Endothelial cell of umbilical vein (primary cell): ENCODE results near the gene TTLL5. TPM values are rescaled to one million over a fixed set of nuclear protein-coding genes. Genes with fewer than 3 reads are reported as not detected.

Experiments
- BruUV-seq: library from RNA; stranded (reverse); fragments of 400-500 nt; replicated peaks from 2 replicates; lab custom pipeline; 2021; lab: Mats Ljungman, UMichigan
- CTCF ChIA-PET: fragments of 300-600, 350-600 bp; sonication (Branson Sonifier 250); formaldehyde crosslinking; loops from one replicate; lab custom pipeline; 2021; ENCODE audit warnings: antibody characterized with exemption, inconsistent platforms; lab: Charles Lee
- POLR2A ChIA-PET: fragments of 300-600, 350-600 bp; sonication (Branson Sonifier 250); formaldehyde crosslinking; loops from one replicate; lab custom pipeline; 2021; ENCODE audit warnings: antibody characterized with exemption, inconsistent platforms; lab: Charles Lee
- DNase-seq: peaks from one replicate; pipeline ENCODE4 v3.0.0-alpha.2; 2011; ENCODE audit warnings: low read depth, low spot score
- FAIRE-seq: peaks from 2 replicates; lab custom pipeline; 2011; peaks lifted over from hg19 to GRCh38; lab: Jason Lieb, UNC
- H2AFZ ChIP-seq: 2 replicates; pipeline ENCODE4 v1.6.0; 2012; ENCODE audit warnings: low read depth, low read length, control low read depth, inconsistent platforms
- H3K27ac ChIP-seq: 2 replicates; pipeline ENCODE4 v1.5.1; 2011; ENCODE audit warnings: low read depth, mild to moderate bottlenecking, control low read depth, low read length, moderate library complexity; ENCODE audit not compliant: insufficient read depth
- H3K27me3 ChIP-seq, 2 experiments: 2 replicates each; pipeline versions ENCODE4 v1.6.0 to v1.6.1; 2011; ENCODE audit warnings: low read length in 2 of 2, mixed read lengths in 1 of 2; ENCODE audit not compliant: control insufficient read depth in 2 of 2, insufficient read depth in 2 of 2
- H3K36me3 ChIP-seq, 2 experiments: 2 replicates in 1 of 2; 3 replicates in 1 of 2; pipeline ENCODE4 v1.5.1; 2011; ENCODE audit warnings: low read length in 2 of 2, mild to moderate bottlenecking in 1 of 2, moderate library complexity in 1 of 2; ENCODE audit not compliant: control insufficient read depth in 2 of 2, insufficient read depth in 2 of 2; ENCODE audit errors: extremely low read depth in 1 of 2
- H3K4me1 ChIP-seq: 3 replicates; pipeline ENCODE4 v1.5.1; 2011; ENCODE audit warnings: mild to moderate bottlenecking, low read length; ENCODE audit not compliant: control insufficient read depth, insufficient read depth; ENCODE audit errors: extremely low read depth
- H3K4me2 ChIP-seq: 2 replicates; pipeline ENCODE4 v1.6.1; 2011; ENCODE audit warnings: low read length, control low read depth, mixed read lengths; ENCODE audit not compliant: insufficient read depth
- H3K4me3 ChIP-seq, 3 experiments: fragments of 200-600 bp in 1 of 3; sonication (generic), shearing (Covaris generic) in 1 of 3; replicated peaks in 1 of 3; 2 replicates each; pipeline ENCODE4 v1.5.1; 2011 to 2016; ENCODE audit warnings: control low read depth in 3 of 3, low read length in 3 of 3, mild to moderate bottlenecking in 2 of 3, inconsistent platforms in 1 of 3, low read depth in 1 of 3, moderate library complexity in 1 of 3; ENCODE audit not compliant: insufficient read depth in 1 of 3
- H3K79me2 ChIP-seq: 2 replicates; pipeline ENCODE4 v1.6.0; 2012; ENCODE audit warnings: low read length, inconsistent platforms; ENCODE audit not compliant: control insufficient read depth, insufficient read depth
- H3K9ac ChIP-seq: replicated peaks from 2 replicates; pipeline ENCODE3; 2011; ENCODE audit warnings: low read length, control low read depth; ENCODE audit not compliant: insufficient read depth; ENCODE audit errors: extremely low read depth
- H3K9me1 ChIP-seq: replicated peaks from 3 replicates; pipeline ENCODE4 v1.6.0; 2011; ENCODE audit warnings: mild to moderate bottlenecking, low read length; ENCODE audit not compliant: control insufficient read depth, insufficient read depth; ENCODE audit errors: extremely low read depth
- H3K9me3 ChIP-seq: replicated peaks from 2 replicates; pipeline ENCODE4 v1.5.1; 2012; ENCODE audit warnings: low read length, inconsistent platforms; ENCODE audit not compliant: control insufficient read depth, insufficient read depth
- H4K20me1 ChIP-seq: replicated peaks from 2 replicates; pipeline ENCODE3; 2011; ENCODE audit warnings: mild to moderate bottlenecking, low read length; ENCODE audit not compliant: control insufficient read depth, insufficient read depth; ENCODE audit errors: extremely low read depth
- CTCF ChIP-seq, 2 donors: IDR thresholded peaks; 1 replicate in 1 of 2; 2 replicates in 1 of 2; pipeline ENCODE4 v1.5.1; 2011; ENCODE audit warnings: low read length in 2 of 2, mild to moderate bottlenecking in 2 of 2, moderate library complexity in 2 of 2, control low read depth in 1 of 2, inconsistent platforms in 1 of 2, low read depth in 1 of 2; ENCODE audit not compliant: insufficient read depth in 1 of 2; ENCODE audit errors: extremely low read depth in 1 of 2
- EZH2 ChIP-seq: IDR thresholded peaks from 2 replicates; pipeline ENCODE4 v1.6.1; 2012; ENCODE audit warnings: borderline replicate concordance, low read depth, mild to moderate bottlenecking, moderate library complexity, low read length, inconsistent platforms; ENCODE audit not compliant: severe bottlenecking
- FOS ChIP-seq: IDR thresholded peaks from 2 replicates; pipeline ENCODE4 v1.6.1; 2011; ENCODE audit warnings: mild to moderate bottlenecking, low read length, moderate library complexity, borderline replicate concordance; ENCODE audit not compliant: insufficient read depth
- GATA2 ChIP-seq: IDR thresholded peaks from 2 replicates; pipeline ENCODE4 v1.7.0; 2011; ENCODE audit warnings: low read depth, mild to moderate bottlenecking, moderate library complexity, mixed read lengths, low read length; ENCODE audit not compliant: insufficient read length, insufficient read depth
- JUN ChIP-seq: IDR thresholded peaks from 2 replicates; pipeline ENCODE4 v1.6.1; 2011; ENCODE audit warnings: borderline replicate concordance, low read depth; ENCODE audit not compliant: insufficient read length, insufficient read depth
- MAX ChIP-seq: IDR thresholded peaks from 2 replicates; pipeline ENCODE4 v1.6.1; 2011; ENCODE audit not compliant: insufficient read depth, insufficient read length
- MYC ChIP-seq: IDR thresholded peaks from one replicate; pipeline ENCODE4 v1.6.1; 2011; ENCODE audit warnings: mild to moderate bottlenecking, low read depth, low read length
- POLR2A ChIP-seq: IDR thresholded peaks from 2 replicates; pipeline ENCODE4 v1.6.1; 2012; ENCODE audit warnings: low read depth, mild to moderate bottlenecking, control low read depth, low read length
- POLR2AphosphoS5 ChIP-seq: IDR thresholded peaks from 2 replicates; pipeline ENCODE4 v1.6.1; 2012; ENCODE audit warnings: low read depth, mild to moderate bottlenecking, control low read depth, low read length, moderate library complexity; ENCODE audit not compliant: insufficient read depth
- dilution Hi-C: fragments of 300-500 bp; cut with MboI; formaldehyde crosslinking; loops from one replicate; pipeline ENCODE4 v1.15.0; 2019; ENCODE audit warnings: low sequenced_read_pairs; ENCODE audit not compliant: extremely low pct_ligation_motif_present
- intact Hi-C: fragments of 100-400 bp; cut with micrococcal nuclease; formaldehyde crosslinking; loops from one replicate; pipeline ENCODE4 v1.10.0; 2022
- polyA plus RNA-seq, 4 experiments: library from polyadenylated mRNA; depleted of rRNA in 3 of 4; stranded (reverse) in 3 of 4; unstranded in 1 of 4; fragments of >200 nt; gene quantifications; 2 replicates each; pipeline versions ENCODE4 v1.2.1 to v1.2.3, GENCODE V29; 2011 to 2012; ENCODE audit warnings: missing spikeins in 1 of 4
- total RNA-seq: library from RNA; stranded (reverse); gene quantifications from 2 replicates; pipeline ENCODE4 v1.2.3, GENCODE V29; 2021

Gene TTLL5
- total and polyA plus RNA-seq, 2 donors (not counting 3 experiments of a cell fraction or from before 2014, with no cell fraction given): 33.2 to 93.6 TPM

DNA sequence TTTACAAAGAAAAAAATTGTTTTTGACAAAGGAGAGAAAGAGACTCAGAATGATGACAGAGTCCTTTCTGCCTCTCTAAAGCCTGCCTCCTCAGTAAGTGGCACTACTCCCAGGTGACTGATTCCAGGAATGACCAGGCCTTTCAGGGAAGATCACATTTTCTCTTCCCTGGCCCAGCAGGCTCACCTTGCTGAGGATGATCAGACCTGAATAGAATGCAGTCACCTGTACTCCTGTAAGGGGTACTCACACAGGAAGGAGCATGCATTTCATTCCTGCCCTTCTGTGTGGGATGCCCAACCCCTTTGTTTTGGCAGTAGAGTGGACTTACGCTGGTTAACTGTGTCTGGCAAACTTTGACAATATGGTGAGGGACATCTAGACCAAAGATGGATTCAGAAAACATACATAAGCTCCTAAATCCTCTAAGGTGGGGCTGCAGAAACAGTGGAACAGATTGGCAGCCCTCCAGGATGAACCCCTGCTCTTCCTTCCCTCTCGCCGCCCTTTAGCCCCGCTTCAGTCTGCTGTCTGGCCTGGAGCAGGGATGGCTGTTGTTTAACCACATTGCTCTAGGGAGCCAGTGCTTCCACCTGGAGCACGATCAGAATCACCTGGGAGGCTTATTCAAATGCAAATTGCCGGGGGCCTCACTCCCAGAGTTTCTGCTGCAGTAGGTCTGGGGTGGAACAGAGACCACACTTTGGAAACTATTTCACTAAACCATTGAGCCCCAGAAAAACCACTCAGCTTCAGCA, 30.2 kb upstream of the TTLL5 start:
- Histone ChIP-seq H4K20me1 (no peaks in the 10 kb centered on the region), H3K9me3 (no peaks in the 10 kb centered on the region), H2AFZ (no peak overlapping the region), H3K4me1 (no peaks in the 10 kb centered on the region), H3K4me2 (no peak overlapping the region), H3K79me2 (no peaks in the 10 kb centered on the region), H3K27ac (no peak overlapping the region), H3K27me3 (peaks cover 0 to 7% of the 10 kb centered on the region in 2 experiments), H3K4me3 (no peak overlapping the region), H3K9me1 (no peaks in the 10 kb centered on the region), H3K36me3 (no peaks in the 10 kb centered on the region), H3K9ac (no peak overlapping the region)
- BruUV-seq: no TSS peak
- ChIA-PET CTCF (interaction anchor here (0.6 kb wide), 1 partner anchor 14 kb away, joined by 3 read pairs; no protein-coding TSS in a partner anchor), POLR2A (no interaction called here)
- FAIRE-seq: no peak
- intact Hi-C loops (no loop called here), dilution Hi-C loops (no loop called here)
- TF ChIP-seq POLR2AphosphoS5 (no peak), POLR2A (no peak), EZH2 (no peak), GATA2 (no peak), MAX (no peak), JUN (no peak), MYC (no peak), FOS (no peak), CTCF (IDR thresholded peaks at IDR 0.05; ENCODE audit: extremely low read depth in 1 of 2, insufficient read depth in 1 of 2, low read depth in 1 of 2, low read length in 2 of 2) (no peak)
- no peak for DNase-seq
